NCI-H2029 (cell line): ENCODE results near the gene RPL41.
"Not testable (repeated sequence)": the region's sequence is repeated elsewhere in the genome, so short reads cannot be mapped to it uniquely, and the experiment has no call there.

Experiments used
- DNase-seq: peaks from one replicate; lab custom pipeline; 2025; lab: John Stamatoyannopoulos, UW

Gene RPL41

DNA sequence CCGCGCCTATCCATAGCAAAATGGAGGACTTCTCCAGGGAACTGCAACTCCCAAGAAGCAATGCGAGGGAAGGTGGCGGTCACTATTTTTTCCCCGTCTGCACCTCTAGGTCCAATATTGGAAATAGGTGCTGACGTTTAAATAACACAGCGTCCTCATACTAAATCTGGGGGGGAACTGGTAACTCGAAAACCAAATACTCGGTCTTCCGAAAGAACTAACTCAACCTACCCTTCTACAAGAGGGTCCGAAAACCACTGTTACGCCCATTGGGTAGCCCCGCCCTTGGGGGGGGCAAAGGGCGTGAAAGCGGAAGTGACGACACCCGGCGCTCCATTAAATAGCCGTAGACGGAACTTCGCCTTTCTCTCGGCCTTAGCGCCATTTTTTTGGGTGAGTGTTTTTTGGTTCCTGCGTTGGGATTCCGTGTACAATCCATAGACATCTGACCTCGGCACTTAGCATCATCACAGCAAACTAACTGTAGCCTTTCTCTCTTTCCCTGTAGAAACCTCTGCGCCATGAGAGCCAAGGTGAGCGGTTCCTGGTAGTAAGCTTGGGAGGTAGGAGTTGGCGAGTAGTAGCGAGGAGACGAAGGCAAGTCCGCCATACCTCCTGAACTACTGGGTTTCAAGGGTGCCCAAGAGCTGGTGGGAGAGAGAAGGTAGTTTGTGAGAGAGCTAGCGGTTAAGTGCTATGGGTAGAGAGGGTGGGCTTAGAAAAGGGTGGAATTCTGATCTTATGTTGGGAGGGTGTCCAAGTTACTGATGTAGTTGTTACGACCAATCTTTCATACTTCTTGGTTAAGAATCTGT, at the start of gene RPL41:
RPL41 (plus strand) TSS at position 367 of the 815 bp plus-strand sequence.
- peak; percentile 94 for DNase-seq

DNA sequence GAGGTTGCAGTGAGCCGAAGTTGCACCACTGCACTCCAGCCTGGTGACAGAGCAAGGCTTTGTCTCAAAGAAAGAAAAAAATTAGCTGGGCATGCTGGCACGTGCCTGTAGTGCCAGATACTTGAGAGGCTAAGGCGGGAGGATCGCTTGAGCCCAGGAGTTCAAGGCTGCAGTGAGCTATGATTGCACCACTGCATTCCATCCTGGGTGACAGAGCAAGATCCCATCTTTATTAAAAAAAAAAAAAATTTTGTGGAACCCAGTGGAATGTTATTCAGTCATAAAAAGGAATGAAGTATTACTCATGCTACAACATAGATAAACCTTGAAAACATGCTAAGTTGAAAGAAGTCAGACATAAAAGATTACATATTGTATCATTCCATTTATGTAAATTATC, 44.8 kb upstream of the RPL41 start:
- no peak for DNase-seq

DNA sequence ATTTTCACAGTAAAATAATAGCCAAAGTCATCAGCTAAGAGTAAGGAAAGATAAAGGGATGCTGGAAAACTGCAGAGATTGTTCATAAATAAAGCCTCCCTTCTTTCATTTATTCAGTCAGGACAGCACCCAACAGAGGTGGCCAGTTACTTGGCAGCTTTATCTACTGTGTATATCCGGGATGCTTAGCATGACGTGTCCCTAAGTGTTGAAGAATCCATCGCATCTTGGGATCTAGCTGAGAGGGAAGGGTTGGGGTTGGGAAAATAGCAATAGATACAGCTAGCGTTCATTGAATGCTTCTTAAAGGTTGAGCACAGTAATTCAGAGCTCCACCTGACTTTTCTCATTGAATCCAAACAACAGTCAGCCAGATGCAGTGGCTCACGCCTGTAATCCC, 42.0 kb upstream of the RPL41 start:
- DNase-seq: no peak

DNA sequence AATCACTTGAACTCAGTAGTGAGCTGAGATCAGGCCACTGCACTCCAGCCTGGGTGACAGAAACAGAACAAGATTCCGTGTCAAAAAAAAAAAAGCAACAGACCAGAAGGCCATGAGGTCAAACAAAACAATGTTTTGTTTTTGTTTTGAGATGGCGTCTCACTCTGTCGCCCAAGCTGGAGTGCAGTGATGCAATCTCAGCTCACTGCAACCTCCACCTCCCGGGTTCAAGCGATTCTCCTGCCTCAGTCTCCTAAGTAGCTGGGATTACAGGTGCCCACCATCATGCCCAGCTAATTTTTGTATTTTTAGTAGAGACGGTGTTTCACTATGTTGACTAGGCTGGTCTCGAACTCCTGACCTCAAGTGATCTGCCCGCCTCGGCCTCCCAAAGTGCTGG, 38.5 kb upstream of the RPL41 start:
- not testable (repeated sequence) for DNase-seq

DNA sequence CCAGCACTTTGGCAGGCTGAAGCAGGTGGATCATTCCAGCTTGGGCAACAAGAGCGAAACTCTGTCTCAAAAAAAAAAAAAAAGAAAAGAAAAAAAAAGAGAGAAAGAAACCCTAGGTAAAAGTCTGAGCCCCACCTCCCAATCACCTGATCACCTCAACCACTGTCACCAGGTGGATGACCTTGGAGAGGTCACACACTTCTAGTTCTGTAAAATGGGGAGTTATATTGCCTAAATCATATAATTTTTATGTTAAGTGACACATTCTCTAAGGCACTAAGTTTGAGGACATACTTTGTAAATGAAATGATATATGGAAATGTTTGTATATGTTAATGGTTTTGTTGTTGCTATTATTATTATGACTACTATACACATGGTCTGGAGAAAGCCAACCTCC, 38.0 kb upstream of the RPL41 start:
- no peak for DNase-seq

DNA sequence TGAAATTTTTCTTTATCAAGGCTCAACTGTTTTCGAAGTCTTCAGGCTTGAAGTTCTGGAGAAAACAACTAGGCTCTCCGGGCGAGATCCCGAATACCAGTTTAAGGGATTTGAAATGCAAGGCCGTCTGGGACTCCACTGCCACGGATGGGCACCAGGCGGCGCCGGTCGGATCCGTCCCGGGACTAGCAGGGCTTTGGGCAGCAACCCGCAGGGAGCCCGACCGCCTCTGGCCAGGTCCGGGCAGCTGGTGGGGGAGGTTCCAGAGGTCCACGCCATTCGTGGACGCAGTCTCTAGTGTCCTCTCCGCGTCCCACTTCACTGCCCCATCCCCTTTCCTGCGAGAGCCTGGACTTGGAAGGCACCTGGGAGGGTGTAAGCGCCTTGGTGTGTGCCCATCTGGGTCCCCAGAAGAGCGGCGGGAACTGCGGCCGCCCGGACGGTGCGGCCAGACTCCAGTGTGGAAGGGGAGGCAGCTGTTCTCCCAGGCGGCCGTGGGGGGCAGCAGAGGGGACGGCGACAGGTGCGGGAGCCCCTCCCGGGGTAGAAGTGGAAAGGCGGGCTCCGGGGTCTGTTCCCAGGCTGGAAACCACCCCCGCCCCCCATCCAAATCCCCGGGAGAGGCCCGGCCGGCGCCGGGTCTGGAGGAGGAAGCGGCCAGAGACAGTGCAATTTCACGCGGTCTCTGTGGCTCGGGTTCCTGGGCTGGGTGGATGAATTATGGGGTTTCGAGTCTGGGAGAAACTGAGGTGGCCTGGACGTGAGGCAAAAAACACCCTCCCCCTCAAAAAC, 37.3 kb upstream of the RPL41 start:
- DNase-seq: peak; percentile 30

DNA sequence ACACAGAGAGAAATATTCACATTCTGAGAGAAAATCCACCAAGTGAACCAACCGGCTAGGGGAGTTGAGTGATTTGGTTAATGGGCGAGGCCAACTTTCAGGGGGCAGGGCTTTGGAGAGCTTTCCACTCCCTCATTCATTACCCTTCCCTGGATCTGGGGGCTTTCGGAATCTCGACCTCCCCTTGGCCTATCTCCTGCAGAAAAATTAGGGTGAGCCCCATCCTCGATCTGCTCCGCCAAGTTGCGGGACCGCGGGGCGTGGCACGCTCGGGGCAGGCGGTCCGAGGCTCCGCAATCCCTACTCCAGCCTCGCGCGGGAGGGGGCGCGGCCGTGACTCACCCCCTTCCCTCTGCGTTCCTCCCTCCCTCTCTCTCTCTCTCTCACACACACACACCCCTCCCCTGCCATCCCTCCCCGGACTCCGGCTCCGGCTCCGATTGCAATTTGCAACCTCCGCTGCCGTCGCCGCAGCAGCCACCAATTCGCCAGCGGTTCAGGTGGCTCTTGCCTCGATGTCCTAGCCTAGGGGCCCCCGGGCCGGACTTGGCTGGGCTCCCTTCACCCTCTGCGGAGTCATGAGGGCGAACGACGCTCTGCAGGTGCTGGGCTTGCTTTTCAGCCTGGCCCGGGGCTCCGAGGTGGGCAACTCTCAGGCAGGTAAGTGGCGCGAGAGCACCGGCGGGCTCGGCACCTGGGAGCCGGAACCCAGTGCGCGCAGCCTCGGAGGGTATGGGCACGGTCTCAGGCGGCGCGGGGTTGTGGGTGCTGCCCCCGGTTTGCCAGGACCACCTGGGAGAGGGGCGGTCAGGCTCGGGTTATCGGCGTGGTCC, 36.5 kb upstream of the RPL41 start, which contains the start of gene ERBB3:
ERBB3 (plus strand) TSS at position 443 of the 833 bp plus-strand sequence; CDS start at position 579, 136 bp downstream.
- peak; percentile 49 for DNase-seq

DNA sequence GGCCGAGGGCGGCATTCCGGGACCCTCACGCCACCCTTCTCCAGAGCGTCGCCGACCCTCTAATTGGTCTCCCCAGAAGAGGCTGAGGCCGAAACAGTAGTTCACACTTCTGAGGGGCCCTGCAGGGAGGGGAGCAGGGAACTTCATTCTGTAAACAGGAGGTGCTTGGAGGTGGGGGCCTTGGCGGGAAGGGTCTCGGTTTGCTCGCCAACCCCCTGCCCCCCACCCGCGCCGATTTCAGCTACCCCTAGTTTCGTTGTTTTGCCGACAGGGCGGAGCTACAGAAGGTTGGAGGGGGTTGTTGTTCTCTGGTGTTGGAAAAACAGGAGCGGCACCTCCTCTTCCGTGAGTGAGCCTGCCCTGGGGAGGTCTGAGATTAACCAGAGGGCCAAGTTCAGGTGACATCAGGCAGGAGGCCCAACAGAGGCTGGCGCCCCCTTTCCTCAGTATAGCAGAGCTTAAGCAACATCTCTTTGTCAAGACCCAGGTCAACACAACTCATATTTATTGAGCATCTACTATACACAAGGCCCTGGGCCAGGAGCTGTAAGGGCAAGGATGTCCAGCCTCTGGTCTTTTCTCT, 35.8 kb upstream of the RPL41 start:
- DNase-seq: no peak

DNA sequence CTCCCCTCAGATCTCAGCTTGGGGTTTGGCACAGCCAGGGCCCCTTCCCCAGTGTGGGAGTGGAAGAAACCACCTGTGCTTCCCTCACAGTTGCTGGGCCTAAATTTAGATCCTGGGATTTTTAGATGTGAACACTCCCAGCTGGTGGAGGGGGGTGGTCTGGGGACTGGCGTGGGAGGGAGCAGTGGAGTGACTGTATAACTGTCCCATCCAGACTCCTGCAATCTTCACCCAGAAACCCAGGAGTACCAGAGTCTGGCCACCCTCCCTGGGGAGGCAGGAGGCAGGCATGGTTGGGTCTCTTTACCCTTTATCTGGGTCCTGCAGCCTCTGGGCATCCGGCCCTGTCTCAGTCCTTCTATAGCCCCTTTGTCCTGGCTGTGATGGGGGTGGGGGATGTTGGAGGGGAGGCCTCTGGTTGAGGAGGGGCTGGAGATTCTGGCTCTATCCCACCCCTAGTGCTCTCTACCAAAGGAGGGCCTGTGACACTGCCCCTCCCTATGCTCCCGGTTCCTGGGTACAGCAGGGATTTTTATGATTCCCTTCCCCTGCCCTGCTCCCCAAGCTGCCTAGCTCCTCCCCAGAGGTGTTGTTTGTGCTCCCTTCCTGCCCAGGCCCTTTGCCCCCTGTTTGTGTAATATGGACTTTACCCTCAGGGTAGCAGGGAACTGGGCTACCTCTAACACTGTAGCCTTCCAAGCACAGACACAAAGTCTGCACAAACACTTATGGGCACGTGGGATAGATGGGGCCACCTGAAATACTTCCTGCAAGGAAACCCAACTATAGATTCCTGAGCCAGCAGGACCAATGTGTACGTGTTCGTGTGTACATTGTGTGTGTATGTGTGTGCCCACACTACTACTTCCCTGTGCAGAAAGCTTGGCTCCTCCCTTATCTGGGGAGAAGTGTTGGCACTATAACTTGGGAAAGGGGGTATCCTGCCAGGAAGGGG, 34.8 kb upstream of the RPL41 start:
- DNase-seq: no peak

DNA sequence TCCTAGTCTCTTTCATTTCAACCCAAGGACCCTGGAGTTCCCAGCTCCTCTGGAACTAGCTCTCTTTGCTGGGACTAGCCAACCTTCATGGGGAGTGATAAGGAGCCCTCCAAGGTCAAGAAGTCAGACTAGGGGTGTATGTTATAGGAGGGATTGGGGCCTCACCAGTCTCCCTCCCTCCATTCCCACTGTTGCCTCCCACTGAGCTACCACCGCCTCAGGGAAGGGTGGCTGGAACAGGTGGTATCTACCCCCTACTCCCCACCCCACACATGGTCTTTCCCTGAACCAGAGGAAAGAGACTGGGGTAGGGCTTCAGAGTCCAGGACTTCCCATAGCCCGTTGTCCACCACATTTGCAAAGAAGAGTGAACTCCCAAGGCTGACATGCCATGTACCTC, 34.1 kb upstream of the RPL41 start:
- DNase-seq: no peak

DNA sequence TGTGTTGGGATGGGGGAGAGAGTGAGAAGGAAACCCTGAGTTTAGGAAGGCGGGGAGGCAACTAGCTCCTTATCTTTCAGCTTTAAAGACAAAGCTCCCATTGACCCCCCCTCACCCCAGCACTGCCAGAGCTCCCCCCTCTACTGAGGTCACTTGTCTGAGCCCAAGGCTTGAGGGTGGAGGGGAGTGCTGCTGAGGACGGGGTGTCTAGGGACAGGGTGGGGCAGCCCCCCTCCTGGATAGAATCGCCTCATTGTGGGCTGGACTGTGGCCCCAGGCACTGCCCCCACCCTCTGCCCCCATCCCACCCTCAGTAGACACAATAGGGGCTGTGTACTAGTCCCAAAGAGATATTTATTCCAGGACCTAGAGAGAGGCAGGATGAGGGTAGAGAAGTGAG, 33.5 kb upstream of the RPL41 start:
- no peak for DNase-seq

DNA sequence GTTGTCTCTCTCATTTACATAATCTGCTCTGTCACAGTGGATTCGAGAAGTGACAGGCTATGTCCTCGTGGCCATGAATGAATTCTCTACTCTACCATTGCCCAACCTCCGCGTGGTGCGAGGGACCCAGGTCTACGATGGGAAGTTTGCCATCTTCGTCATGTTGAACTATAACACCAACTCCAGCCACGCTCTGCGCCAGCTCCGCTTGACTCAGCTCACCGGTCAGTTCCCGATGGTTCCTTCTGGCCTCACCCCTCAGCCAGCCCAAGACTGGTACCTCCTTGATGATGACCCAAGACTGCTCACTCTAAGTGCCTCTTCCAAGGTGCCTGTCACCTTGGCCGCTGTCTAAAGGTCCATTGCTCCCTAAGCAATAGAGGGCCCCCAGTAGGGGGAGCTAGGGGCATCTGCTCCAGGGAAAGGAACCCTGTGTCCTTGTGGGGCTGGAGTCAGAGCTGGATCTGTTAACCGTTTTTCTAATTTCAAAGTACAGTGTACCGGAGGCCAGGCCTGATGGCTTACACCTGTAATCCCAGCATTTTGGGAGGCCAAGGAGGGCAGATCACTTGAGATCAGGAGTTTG, 31.4 kb upstream of the RPL41 start:
- DNase-seq: no peak

DNA sequence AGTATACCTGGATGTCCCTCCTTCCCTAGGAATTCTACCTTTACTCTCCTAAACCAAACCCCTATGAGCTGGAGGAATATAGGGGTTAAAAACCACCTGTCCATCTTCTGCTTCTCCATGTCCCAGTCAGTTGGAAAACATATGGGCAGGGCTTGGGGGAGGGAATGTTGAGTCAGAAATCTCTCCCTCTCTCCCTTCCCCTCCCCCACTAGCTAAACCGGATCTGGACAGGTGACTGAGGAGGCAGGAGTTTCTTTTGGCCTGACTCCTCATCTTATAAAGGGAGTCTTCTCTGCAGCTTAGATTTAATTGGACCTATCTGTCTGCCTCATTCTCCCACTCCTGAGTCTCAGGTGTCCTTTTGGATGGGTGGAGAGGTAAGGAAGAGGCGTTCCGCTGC, 30.3 kb upstream of the RPL41 start:
- DNase-seq: no peak

DNA sequence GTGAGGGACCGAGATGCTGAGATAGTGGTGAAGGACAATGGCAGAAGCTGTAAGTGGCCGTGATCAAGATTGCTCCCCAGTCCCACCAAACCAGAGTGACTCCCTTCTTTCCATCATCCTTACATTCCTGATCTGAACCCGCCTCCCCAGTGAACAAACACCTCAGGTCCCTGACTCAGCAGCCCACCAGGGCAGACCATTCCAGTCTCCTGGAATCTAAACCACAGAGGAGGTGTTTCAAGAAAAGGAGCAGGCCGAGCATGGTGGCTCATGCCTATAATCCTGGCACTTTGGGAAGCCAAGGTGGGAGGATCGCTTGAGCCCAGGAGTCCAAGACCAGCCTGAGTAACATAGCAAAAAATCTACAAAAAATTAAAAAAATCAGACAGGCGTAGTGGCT, 29.8 kb upstream of the RPL41 start:
- no peak for DNase-seq

DNA sequence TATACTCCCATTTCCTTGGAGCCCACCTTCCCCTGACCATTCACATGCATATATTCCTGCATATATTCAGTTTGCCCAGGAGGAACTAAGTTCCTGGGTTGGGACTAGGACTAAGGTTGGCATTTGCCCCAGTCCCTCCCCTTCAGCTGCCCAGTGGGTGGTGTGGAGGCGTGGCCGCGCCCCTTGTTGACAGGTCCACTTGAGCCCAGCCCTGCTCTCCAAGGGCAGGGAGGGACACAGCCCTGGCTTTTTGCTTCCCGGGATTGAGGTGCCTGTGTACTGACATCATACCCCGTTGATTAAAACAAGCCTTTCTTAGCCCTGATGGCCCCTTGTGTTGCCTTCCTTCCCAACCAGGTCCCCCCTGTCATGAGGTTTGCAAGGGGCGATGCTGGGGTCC, 29.2 kb upstream of the RPL41 start:
- DNase-seq: peak; percentile 84

DNA sequence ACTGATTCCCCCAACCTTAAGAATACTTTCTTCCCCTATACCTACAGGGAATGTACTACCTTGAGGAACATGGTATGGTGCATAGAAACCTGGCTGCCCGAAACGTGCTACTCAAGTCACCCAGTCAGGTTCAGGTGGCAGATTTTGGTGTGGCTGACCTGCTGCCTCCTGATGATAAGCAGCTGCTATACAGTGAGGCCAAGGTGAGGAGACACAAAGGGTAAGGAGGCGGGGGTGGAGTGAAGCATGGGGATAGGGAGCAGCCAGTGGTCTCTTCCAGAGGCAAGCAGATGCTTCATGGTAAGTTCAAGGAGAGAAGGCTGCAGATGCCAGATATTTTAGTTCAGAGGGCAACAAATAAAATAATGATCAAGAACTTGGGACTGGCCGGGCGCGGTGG, 18.7 kb upstream of the RPL41 start:
- DNase-seq: no peak

DNA sequence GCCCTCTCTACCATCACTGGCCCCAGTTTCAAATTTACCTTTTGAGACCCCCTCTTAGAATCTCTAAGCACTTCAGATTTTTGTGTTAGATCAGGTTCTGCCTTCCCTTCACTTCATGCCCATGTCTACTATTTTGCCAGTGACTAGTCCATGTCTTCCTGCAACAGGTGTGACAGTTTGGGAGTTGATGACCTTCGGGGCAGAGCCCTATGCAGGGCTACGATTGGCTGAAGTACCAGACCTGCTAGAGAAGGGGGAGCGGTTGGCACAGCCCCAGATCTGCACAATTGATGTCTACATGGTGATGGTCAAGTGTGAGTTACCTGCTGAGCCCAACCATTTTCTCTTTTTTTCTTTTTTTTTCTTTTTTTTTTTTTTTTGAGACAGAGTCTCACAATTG, 17.8 kb upstream of the RPL41 start:
- no peak for DNase-seq

DNA sequence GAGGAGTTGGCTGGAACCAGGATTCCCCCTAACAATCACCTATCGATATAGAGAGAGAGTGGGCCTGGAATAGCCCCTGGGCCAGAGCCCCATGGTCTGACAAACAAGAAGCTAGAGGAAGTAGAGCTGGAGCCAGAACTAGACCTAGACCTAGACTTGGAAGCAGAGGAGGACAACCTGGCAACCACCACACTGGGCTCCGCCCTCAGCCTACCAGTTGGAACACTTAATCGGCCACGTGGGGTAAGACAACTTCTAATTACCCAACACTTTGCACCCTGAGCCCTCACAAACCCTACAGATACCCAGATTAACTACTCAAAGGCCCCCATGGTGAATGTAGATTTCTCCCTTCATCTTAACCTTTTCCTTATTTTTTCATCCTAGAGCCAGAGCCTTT, 16.6 kb upstream of the RPL41 start:
- no peak for DNase-seq

DNA sequence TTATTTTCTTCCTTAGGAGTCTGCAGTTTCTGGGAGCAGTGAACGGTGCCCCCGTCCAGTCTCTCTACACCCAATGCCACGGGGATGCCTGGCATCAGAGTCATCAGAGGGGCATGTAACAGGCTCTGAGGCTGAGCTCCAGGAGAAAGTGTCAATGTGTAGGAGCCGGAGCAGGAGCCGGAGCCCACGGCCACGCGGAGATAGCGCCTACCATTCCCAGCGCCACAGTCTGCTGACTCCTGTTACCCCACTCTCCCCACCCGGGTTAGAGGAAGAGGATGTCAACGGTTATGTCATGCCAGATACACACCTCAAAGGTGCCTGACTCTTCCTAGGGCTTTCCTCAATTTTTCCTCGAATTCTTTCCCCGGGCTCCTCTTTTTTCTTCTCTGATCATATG, 15.4 kb upstream of the RPL41 start:
- no peak for DNase-seq

DNA sequence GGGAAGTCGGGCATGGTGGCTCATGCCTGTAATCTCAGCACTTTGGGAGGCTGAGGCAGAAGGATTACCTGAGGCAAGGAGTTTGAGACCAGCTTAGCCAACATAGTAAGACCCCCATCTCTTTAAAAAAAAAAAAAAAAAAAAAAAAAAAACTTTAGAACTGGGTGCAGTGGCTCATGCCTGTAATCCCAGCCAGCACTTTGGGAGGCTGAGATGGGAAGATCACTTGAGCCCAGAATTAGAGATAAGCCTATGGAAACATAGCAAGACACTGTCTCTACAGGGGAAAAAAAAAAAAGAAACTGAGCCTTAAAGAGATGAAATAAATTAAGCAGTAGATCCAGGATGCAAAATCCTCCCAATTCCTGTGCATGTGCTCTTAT, 13.8 kb upstream of the RPL41 start:
- DNase-seq: no peak
